Stimulated activated CD4-positive, alpha-beta T cell treated with anti-CD3 and anti-CD28 coated beads, Interleukin-15, amount 100 ng/mL, for 24 hours (primary cell): ENCODE measurements around the gene MELTF.
A peak's percentile ranks its signal among the peaks of the same experiment; 100 is the strongest.

ENCODE experiments used
- DNase-seq: peaks from one replicate; pipeline ENCODE4 v3.0.0-alpha.2; 2020

MELTF gene

GRCh38 chr3:196991581-196992460 lies 37.8 kb downstream of the MELTF start:
- no peak for DNase-seq

GRCh38 chr3:196990601-196991007 lies 39.0 kb downstream of the MELTF start:
- DNase-seq, result no peak

GRCh38 chr3:196989721-196990262 lies 39.8 kb downstream of the MELTF start:
- no peak for DNase-seq

- DNase-seq, result no peak
Observed at GRCh38 chr3:196988241-196989029, 41.2 kb downstream of the MELTF start.

- no peak for DNase-seq
Observed at GRCh38 chr3:196987022-196987421, 42.6 kb downstream of the MELTF start.

GRCh38 chr3:196985954-196986885 lies 43.4 kb downstream of the MELTF start:
- DNase-seq, result no peak

GRCh38 chr3:196985298-196985697 lies 44.3 kb downstream of the MELTF start:
- DNase-seq, result no peak

- no peak for DNase-seq
Observed at GRCh38 chr3:196983186-196983585, 46.4 kb downstream of the MELTF start.

- DNase-seq, result no peak
Observed at GRCh38 chr3:196981657-196982056, 48.0 kb downstream of the MELTF start.

GRCh38 chr3:196979545-196979944 lies 50.1 kb downstream of the MELTF start:
- DNase-seq, result no peak

- no peak for DNase-seq
Observed at GRCh38 chr3:196976941-196977340, 52.7 kb downstream of the MELTF start.

- DNase-seq, result no peak
Observed at GRCh38 chr3:196975349-196975748, 54.3 kb downstream of the MELTF start.

GRCh38 chr3:196974661-196975060 lies 55.0 kb downstream of the MELTF start:
- no peak for DNase-seq

- DNase-seq, result no peak
Observed at GRCh38 chr3:196971094-196971698, 58.4 kb downstream of the MELTF start.

- no peak for DNase-seq
Observed at GRCh38 chr3:196970547-196971093, 59.0 kb downstream of the MELTF start.

GRCh38 chr3:196969660-196970546 lies 59.7 kb downstream of the MELTF start:
- DNase-seq, result peak; percentile 78

- peak; percentile 69 for DNase-seq
Observed at GRCh38 chr3:196969134-196969659, 60.4 kb downstream of the MELTF start.

- DNase-seq, result peak; percentile 64
Observed at GRCh38 chr3:196968233-196969133, 61.1 kb downstream of the MELTF start, which contains the start of gene PIGZ. PIGZ (minus strand) TSS chr3:196968833; CDS start chr3:196952031, 16,802 bp downstream.
